ENCODE measurements around the gene NRAP.
"Not testable (repeated sequence)": the region's sequence is repeated elsewhere in the genome, so short reads cannot be mapped to it uniquely, and the experiment has no call there.

The NRAP gene

GRCh38 chr10:113681533-113682470 is 18.0 kb upstream of the NRAP start:
- DNase-seq, result peak; percentile 3

DNA sequence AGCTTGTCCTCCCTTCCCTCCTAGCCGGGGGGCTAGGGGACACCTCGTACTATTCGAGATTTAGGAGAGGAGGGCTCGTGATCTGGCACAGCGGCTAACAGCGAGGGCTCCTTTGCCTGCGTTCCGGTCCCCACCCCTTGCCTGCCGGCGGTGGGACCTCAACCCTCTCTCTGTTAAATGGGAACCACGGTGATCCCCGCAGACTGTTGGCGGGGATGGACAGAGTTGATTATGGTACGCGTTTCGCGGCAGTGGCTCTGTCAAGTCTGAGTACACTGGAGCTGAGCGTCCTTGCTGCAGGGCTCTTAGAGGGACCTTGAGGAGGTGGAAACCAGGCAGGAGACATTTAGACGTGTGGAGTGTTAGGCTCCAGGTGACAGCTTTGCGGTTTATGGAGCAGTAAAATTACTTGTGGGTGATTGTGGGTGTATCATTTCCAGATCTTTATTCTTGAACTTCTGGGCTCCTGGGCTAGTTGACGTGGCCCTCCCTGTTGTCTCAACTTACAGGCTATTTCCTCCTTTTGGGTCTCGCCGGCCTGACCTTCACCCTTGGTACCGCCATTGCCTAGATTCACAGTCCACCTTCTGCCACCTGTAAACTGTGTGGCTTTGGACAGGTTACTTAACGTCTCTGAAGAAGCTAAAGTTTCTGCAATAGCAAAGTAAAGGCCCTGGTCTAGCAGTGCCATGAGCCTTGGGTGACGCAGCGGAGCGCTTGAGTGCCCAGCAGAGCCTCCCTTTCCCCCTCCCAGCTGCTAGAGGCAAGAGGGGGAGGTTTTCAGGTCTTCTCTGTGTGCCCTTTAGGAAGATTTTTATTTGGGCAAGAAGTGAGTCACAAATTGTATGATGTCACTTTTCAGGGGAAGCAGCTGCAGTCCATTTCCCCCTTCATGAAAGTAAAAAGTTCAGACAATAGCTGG is 16.6 kb upstream of the NRAP start:
- peak; percentile 55 for DNase-seq

- DNase-seq, result peak; percentile 92
Observed at GRCh38 chr10:113679463-113680189, 15.8 kb upstream of the NRAP start, which contains the start of gene CASP7. TSS of gene CASP7 (plus strand) at chr10:113679912. CDS start at chr10:113697494, 17,582 bp downstream.

DNA sequence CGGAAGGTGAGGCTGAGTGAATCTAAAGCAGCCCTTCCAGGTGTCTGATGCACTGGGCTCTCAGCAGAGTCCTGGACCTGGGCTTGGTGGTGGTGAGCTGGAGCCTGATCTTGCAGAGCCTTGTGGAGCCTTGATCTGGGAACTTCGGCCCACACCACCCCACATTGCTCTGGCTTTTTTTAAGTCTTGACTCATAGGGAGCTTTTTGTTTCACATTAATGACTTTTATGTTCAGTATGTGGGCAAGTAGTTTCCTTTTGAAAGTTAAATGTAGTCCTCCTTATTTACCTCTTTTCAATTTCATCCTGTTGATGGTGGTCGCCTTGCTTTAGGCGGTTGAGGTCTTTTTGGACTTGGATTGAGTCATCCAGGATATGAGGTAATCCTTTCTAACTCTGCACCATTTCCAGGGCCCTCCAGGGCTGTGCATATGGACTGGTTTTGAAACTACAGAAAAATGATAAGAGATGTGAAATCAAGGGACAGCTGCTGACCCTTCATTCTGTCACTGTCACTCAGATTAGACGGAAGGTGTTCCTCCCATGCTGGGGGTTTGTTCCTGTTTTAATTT is 2.9 kb upstream of the NRAP start:
- DNase-seq, result no peak

DNA sequence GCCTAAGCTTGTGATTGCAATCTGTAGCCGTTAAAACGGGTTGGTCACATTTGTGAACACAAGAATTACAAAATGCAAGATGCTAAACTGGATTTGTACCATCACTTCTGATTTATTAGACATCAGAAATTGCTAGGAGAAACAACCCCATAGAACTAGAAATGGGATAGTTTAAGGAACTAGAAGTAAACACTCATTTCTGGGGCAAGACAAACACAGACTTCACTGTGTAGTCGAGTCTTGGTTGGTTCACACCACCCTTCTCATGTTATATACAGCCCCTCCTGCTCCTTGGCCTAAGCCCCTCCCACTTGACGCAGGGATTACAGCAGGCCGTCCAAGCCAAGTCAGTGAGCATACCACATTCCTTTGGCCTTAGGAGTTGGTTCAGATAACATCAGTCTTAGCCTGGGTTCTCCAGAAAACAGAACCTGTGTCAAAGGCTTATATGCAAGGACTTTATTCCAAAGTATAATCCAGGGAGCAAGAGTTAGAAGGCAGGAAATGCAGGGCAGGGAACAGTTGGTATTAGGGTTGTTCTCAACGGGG is 2.0 kb upstream of the NRAP start:
- no peak for DNase-seq

GRCh38 chr10:113665352-113665751 is 1.5 kb upstream of the NRAP start:
- no peak for DNase-seq

GRCh38 chr10:113663142-113663541 is 699 bp downstream of the NRAP start:
- DNase-seq, result no peak

- no peak for DNase-seq
Observed at GRCh38 chr10:113661332-113661731, 2.5 kb downstream of the NRAP start.

- DNase-seq, result no peak
Observed at GRCh38 chr10:113657544-113657943, 6.3 kb downstream of the NRAP start.

- DNase-seq, result no peak
Observed at GRCh38 chr10:113656896-113657295, 6.9 kb downstream of the NRAP start.

- DNase-seq, result not testable (repeated sequence)
Observed at GRCh38 chr10:113652456-113652855, 11.4 kb downstream of the NRAP start.

DNA sequence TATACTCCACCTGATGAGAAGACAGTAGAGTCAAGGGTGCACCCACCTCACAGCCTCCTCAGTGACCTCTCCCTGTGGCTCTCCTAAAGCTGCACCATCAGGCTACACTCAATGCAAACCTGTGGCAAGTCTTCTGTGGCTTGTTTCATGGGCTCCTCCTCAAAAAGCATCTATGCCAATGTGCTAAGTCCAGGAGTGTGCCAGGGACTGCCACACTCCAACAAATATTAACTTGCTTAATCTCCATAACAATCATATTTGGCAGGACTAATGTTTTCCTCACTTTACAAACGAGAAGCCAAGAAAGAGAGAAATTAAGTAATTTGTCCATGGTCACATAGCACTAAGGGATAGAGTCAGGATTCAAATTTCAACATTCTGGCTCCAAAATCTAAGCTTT is 11.9 kb downstream of the NRAP start:
- no peak for DNase-seq

DNA sequence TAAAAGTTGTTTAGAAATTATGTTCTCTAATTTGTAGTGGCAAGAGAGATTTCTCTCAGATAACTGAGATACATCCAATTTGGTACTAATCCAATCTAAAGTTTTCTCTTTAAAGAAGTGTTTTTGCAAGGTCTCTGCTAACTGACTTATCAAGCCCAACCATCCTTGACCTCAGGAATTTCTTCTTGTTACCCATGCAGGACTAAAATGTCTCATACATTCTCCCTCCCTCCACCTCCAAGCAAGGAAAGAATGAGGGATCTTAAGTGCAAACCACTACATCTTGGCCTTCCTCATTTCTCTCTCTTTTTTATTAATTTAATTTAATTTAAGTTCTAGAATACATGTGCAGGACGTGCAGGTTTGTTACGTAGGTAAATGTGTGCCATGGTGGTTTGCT is 12.8 kb downstream of the NRAP start:
- DNase-seq, result no peak

- DNase-seq, result no peak
Observed at GRCh38 chr10:113650172-113650571, 13.7 kb downstream of the NRAP start.

DNA sequence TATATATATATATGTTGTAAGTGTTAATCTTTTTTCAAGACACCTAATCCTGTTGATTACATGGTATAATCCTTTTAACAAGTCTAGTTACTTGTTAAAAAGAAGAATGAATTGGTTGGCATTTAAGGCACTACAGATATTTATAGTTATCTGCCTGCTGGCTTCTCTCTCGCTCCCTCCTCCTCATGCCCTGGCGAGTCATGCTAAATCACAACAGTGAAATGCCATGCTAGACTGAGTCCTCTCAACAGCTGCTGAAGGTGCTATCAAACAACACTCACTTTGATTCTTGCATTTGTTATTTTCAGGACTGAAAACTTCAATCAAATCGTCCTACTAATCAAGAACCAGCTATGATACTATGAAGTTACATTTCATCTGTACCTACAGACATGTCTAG is 15.4 kb downstream of the NRAP start:
- DNase-seq, result no peak

DNA sequence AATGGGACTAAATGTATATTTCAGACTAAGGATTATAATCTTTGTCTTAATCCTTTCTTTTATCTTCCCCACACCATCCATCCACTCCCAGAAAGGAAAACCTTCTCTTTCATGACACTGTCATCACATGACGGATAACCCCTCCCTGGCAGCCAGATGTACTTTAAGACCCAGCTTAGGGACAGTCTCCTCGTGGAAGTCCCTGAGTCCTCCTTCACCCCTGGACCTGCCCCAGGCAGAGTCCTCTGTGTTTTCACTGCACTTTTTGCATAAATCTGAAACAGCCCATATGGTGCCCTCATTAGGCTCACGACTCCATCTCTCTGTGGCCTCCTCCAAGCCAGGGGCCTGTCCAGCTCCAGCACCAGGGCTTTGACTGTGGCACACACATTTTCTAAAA is 16.0 kb downstream of the NRAP start:
- DNase-seq, result no peak

- DNase-seq, result no peak
Observed at GRCh38 chr10:113646336-113647201, 17.3 kb downstream of the NRAP start.

DNA sequence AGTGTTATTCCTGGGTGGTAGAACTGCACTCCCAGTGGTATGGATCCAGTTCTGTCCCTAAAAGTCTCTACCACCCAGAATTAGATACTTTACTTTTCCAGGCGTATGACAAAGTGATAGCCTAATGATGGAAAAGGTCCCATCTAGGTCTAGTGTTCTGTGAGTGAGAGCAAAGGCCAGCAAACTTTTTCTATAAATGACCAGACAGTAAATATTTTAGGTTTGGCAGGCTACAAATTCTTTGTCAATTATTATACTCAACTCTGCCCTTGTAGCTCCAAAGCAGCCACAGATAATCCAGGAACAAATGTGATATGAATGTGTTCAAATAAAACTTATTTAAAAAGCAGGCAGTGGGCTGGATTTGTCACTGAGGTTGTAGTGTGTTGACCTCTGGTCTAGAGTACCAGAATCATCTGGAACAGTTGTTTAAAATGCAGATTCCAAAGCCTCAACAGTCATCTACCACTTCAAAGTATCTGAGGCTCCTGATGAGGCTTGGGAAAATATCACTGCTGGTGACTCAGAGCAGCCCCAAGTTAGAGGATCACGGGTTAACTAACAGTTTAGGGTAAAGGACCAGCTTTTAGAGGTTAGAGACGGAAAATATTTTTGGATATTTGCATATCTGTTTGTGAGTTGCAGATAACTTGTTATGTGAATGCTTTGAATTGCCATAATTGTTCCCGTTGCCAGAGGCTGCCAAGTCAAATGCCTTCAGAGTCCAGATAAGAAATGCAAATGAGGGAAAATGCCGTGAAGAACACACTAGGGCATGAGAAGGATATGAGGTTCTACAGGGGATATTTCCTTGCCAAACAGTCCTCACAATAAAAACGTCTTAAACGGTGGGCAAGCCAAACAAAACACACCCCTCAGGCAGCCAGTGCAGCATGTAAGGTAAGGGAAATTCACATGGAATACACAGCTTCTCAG is 19.4 kb downstream of the NRAP start:
- DNase-seq, result no peak

DNA sequence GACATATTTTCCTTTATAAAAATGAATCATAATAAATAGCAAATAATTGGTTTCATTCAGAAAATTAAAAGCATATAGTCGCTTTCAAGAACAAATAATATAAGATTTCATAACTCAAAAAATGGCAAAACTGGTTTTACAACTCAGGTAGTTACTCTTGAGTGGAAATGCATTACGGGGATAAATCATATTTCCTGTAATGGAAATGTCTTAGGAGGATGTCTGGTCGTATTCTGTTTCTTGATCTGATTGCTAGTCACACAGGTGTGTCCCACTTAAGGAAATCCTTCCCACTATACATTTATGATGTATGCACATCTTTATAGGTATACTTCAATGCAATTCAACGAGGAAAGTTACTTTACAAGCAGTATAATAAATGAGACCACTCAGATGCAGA is 20.7 kb downstream of the NRAP start:
- DNase-seq, result no peak

- DNase-seq, result no peak
Observed at GRCh38 chr10:113641702-113642101, 22.1 kb downstream of the NRAP start.
